Gastroesophageal sphincter (tissue), 3 donors: ENCODE measurements around the gene NEIL1.

Experiments used
- CTCF ChIP-seq, 4 experiments: fragments of 200-600 bp in 2 of 4; fragments of 450-650 bp in 2 of 4; sonication (generic) in 1 of 4; IDR thresholded peaks; one replicate each; pipeline ENCODE4 v1.5.1; 2017 to 2019; ENCODE audit warnings: antibody characterized with exemption in 4 of 4, mild to moderate bottlenecking in 2 of 4, moderate library complexity in 2 of 4
- EP300 ChIP-seq: sonication (generic); formaldehyde crosslinking; IDR thresholded peaks from one replicate; pipeline ENCODE4 v1.6.1; 2017; ENCODE audit warnings: antibody characterized with exemption, mild to moderate bottlenecking
- POLR2A ChIP-seq, 2 donors: fragments of 450-650 bp; IDR thresholded peaks; one replicate each; pipeline ENCODE4 v1.6.1; 2017; ENCODE audit warnings: antibody characterized with exemption in 2 of 2, mild to moderate bottlenecking in 2 of 2, moderate library complexity in 1 of 2
- POLR2AphosphoS5 ChIP-seq: sonication (generic); formaldehyde crosslinking; IDR thresholded peaks from one replicate; pipeline ENCODE4 v1.6.1; 2017; ENCODE audit warnings: antibody characterized with exemption

- TF ChIP-seq CTCF (IDR thresholded peaks at IDR 0.05) (no peak), POLR2A (IDR thresholded peaks at IDR 0.05) (no peak), EP300 (no peak), POLR2AphosphoS5 (no peak)
Measured at GRCh38 chr15:75339531-75340240, 7.2 kb upstream of the NEIL1 start.
